Inferior parietal cortex (tissue), 1 donor: ENCODE data around the gene TBL1X.

Experiments
- DNase-seq: peaks from one replicate; pipeline ENCODE4 v3.0.0-alpha.2; 2016; ENCODE audit errors: extremely low spot score

The TBL1X gene

GRCh38 chrX:9707306-9708033 lies 242.6 kb downstream of the TBL1X start:
- DNase-seq = no peak

- no peak for DNase-seq
These were observed 243.2 kb downstream of the TBL1X start for GRCh38 chrX:9708086-9708485.

GRCh38 chrX:9708923-9709553 lies 244.2 kb downstream of the TBL1X start:
- DNase-seq = peak; percentile 73

GRCh38 chrX:9710332-9710731 lies 245.5 kb downstream of the TBL1X start:
- no peak for DNase-seq

GRCh38 chrX:9717376-9717775 lies 252.5 kb downstream of the TBL1X start:
- no peak for DNase-seq

- DNase-seq = no peak
These were observed 259.9 kb downstream of the TBL1X start for GRCh38 chrX:9724711-9725110.

- DNase-seq = no peak
These were observed 263.4 kb downstream of the TBL1X start for GRCh38 chrX:9728261-9728660.

- DNase-seq = no peak
These were observed 264.5 kb downstream of the TBL1X start for GRCh38 chrX:9729171-9729885.

- DNase-seq = no peak
These were observed 265.2 kb downstream of the TBL1X start for GRCh38 chrX:9730078-9730477.

- no peak for DNase-seq
These were observed 265.9 kb downstream of the TBL1X start for GRCh38 chrX:9730752-9731151.

GRCh38 chrX:9737363-9737762 lies 272.5 kb downstream of the TBL1X start:
- DNase-seq = no peak

GRCh38 chrX:9738151-9738550 lies 273.3 kb downstream of the TBL1X start:
- no peak for DNase-seq

- no peak for DNase-seq
These were observed 274.3 kb downstream of the TBL1X start for GRCh38 chrX:9739130-9739529.

GRCh38 chrX:9745417-9746115 lies 280.7 kb downstream of the TBL1X start:
- no peak for DNase-seq

GRCh38 chrX:9746148-9746888 lies 281.5 kb downstream of the TBL1X start:
- DNase-seq = no peak

GRCh38 chrX:9747644-9748043 lies 282.8 kb downstream of the TBL1X start:
- no peak for DNase-seq

GRCh38 chrX:9749146-9749692 lies 284.4 kb downstream of the TBL1X start:
- no peak for DNase-seq

GRCh38 chrX:9757366-9757765 lies 292.5 kb downstream of the TBL1X start:
- DNase-seq = no peak

GRCh38 chrX:9758021-9758638 lies 293.3 kb downstream of the TBL1X start:
- DNase-seq = no peak

- DNase-seq = no peak
These were observed 294.5 kb downstream of the TBL1X start for GRCh38 chrX:9759337-9759736.
